ENCODE measurements around the gene B3GNT4. TPM values are rescaled to one million over a fixed set of nuclear protein-coding genes. Genes with fewer than 3 reads are reported as not detected.

The B3GNT4 gene
- total and polyA plus RNA-seq, 11 donors, result 0.11 to 0.27 TPM; not detected in 9

- no peaks in the 10 kb centered on the region for H3K4me1 ChIP-seq
- DNase-seq (no peak), ATAC-seq (no peak)
- 75 to 81% (median 77%) methylated on average over 11 of the region's 11 CpGs for WGBS, 4 donors
- H3K27me3 ChIP-seq, result peaks cover 0 to 8% (median 0%) of the 10 kb centered on the region in 9 donors
- H3K27ac ChIP-seq, result no peak overlapping the region
- TF ChIP-seq CTCF (IDR thresholded peaks at IDR 0.05), result no peak
- TF ChIP-seq POLR2A (IDR thresholded peaks at IDR 0.05), result no peak
- H3K36me3 ChIP-seq, result no peaks in the 10 kb centered on the region
- H3K4me3 ChIP-seq, result no peak overlapping the region
- intact Hi-C loops (cut with DNase I), result no loop called here
- no peaks in the 10 kb centered on the region for H3K9me3 ChIP-seq
Observed at GRCh38 chr12:122160761-122161160, 42.7 kb upstream of the B3GNT4 start.

GRCh38 chr12:122161682-122162081 is 41.8 kb upstream of the B3GNT4 start:
- no peak for TF ChIP-seq CTCF (IDR thresholded peaks at IDR 0.05)
- TF ChIP-seq POLR2A (IDR thresholded peaks at IDR 0.05), result no peak
- Histone ChIP-seq H3K36me3 (no peaks in the 10 kb centered on the region), H3K4me1 (no peaks in the 10 kb centered on the region), H3K27ac (no peak overlapping the region), H3K27me3 (peaks cover 0 to 8% (median 0%) of the 10 kb centered on the region in 9 donors), H3K4me3 (no peak overlapping the region), H3K9me3 (no peaks in the 10 kb centered on the region)
- DNase-seq (no peak), ATAC-seq (no peak)
- intact Hi-C loops (cut with DNase I), result no loop called here
- 68 to 75% (median 73%) methylated on average over 8 of the region's 8 CpGs for WGBS, 4 donors

DNA sequence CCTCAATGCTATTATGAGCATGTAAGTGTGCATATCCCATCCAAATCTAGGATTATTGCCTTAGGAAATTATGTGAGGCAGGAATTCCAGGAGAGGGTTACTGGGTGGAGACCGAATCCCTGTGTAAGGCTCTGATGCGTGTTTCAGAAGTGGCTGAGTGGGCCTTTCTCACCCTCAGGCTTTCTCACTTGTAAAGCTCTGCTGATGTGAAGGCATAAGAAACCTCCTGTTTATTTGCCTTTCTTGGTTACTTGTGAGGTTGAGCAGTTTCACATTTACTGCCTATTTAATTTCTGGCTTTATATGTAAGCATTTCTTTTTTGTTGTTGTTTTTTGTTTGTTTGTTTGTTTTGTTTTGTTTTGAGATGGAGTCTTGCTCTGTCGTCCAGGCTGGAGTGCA is 40.5 kb upstream of the B3GNT4 start:
- no peak overlapping the region for H3K27ac ChIP-seq
- no peaks in the 10 kb centered on the region for H3K4me1 ChIP-seq
- no peaks in the 10 kb centered on the region for H3K9me3 ChIP-seq
- H3K27me3 ChIP-seq, result peaks cover 0 to 8% (median 0%) of the 10 kb centered on the region in 9 donors
- H3K36me3 ChIP-seq, result no peaks in the 10 kb centered on the region
- H3K4me3 ChIP-seq, result no peak overlapping the region
- intact Hi-C loops (cut with DNase I), result no loop called here
- TF ChIP-seq CTCF (IDR thresholded peaks at IDR 0.05) (no peak), POLR2A (IDR thresholded peaks at IDR 0.05) (no peak)
- ATAC-seq (no peak), DNase-seq (no peak)
- WGBS, 4 donors, result 84 to 86% (median 85%) methylated on average over 3 of the region's 3 CpGs

DNA sequence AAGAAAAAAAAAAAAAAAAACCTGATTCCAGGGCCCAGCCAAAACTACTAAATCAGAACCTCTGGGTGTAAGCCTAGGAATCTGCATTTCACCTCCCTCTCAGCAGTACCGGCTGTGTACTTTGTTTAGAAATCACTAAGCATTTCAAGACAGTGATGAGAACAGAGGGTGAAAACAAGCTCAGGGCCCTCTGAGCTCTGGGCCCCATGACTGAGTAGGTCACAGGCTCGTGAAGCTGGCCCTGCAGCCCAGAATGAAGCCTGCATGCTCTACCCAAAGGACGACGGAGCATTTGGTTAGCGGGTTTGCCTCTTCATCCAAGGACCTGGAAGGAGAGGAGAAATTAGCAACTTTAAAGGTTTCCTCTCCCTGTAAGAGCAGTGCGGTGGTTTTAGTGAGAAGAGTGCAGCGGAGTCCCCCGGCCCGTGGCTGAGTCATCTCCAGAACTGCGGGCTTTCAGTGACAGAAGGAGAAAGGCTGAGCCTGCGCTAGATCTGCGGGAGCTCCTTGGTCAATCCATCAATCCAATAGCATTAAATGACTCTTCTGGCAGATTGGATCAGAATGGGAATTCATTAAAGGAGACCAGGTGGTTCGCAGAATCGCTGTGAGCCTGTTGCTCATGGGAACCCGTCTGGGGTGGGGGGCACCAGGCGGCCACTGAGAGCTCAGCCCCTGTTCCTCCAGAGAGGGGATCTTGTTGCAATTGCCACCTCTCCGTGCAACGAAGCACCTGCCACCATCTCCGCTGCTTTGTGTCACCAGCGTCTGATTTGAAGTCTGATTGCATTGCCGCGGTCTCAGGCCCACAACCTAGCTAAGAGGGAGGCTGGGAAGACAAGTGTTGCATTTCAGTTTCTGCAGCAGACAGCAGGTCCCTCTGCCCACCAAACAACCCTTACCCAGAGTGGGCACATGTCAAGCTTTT is 36.8 kb upstream of the B3GNT4 start:
- H3K36me3 ChIP-seq, result no peaks in the 10 kb centered on the region
- intact Hi-C loops (cut with DNase I), result no loop called here
- H3K4me3 ChIP-seq, result no peak overlapping the region
- 81 to 87% (median 83%) methylated on average over 22 of the region's 22 CpGs for WGBS, 4 donors
- no peaks in the 10 kb centered on the region for H3K9me3 ChIP-seq
- H3K4me1 ChIP-seq, result no peaks in the 10 kb centered on the region
- TF ChIP-seq POLR2A (IDR thresholded peaks at IDR 0.05) (no peak), CTCF (IDR thresholded peaks at IDR 0.05) (no peak)
- no peak overlapping the region for H3K27ac ChIP-seq
- DNase-seq (no peak), ATAC-seq (no peak)
- H3K27me3 ChIP-seq, result peaks cover 0 to 8% (median 0%) of the 10 kb centered on the region in 9 donors

Data from heart left ventricle (tissue), 16 donors.